ENCODE measurements around the gene RHOH. TPM values are rescaled to one million over a fixed set of nuclear protein-coding genes. Genes with fewer than 3 reads are reported as not detected.

The RHOH gene
- total and polyA plus RNA-seq, 10 of the 15 experiments (the other 5 are each of a cell fraction or from before 2014, with no cell fraction given), result 46.5 to 120 (median 57.9) TPM

- intact Hi-C loops (cut with micrococcal nuclease; ENCODE audit: unreplicated experiment) (loop anchor here (2.0 kb wide), 1 partner anchor 63 kb away; no protein-coding TSS in a partner anchor), in situ Hi-C loops (cut with MboI) (no loop called here)
- no peaks in the 10 kb centered on the region for H3K9me3 ChIP-seq (replicated peaks; ENCODE audit: control insufficient read depth, insufficient read depth, low read length)
- no peak for FAIRE-seq
- H3K9ac ChIP-seq (ENCODE audit: control insufficient read depth, insufficient read depth, low read length), result no peak overlapping the region
- SMC1A ChIA-PET (ENCODE audit: uncharacterized antibody, unreplicated experiment), result interaction anchor here (1.5 kb wide), 1 partner anchor 62 kb away, joined by 4 read pairs; no protein-coding TSS in a partner anchor
- ATAC-seq, result peak; percentile 23
- DNase-seq (ENCODE audit: low read depth, low spot score), result no peak
- H4K20me1 ChIP-seq (ENCODE audit: control insufficient read depth, insufficient read depth), result peaks cover 11% of the 10 kb centered on the region
- no peak overlapping the region for H2AFZ ChIP-seq (ENCODE audit: control insufficient read depth, low read depth, low read length)
- no peak overlapping the region for H3K4me2 ChIP-seq (ENCODE audit: control insufficient read depth, insufficient read depth)
- POLR2A ChIA-PET, result no interaction called here
- H3K27ac ChIP-seq (ENCODE audit: control insufficient read depth, insufficient read depth), result no peak overlapping the region
- TF ChIP-seq CUX1 (IDR thresholded peaks at IDR 0.05; ENCODE audit: insufficient replicate concordance, low read depth, low read length) (no peak), POLR2AphosphoS5 (IDR thresholded peaks at IDR 0.05; ENCODE audit: low read length) (peak; percentile 45; the same call in 1 of the 2 replicates), POLR2A (IDR thresholded peaks at IDR 0.05; ENCODE audit: low read depth, low read length) (peak; percentile 77), BCL3 (IDR thresholded peaks at IDR 0.05; ENCODE audit: borderline replicate concordance, insufficient read depth, low read depth, low read length, poor library complexity, severe bottlenecking) (peak; percentile 49), MLLT1 (IDR thresholded peaks at IDR 0.05) (no peak), PML (IDR thresholded peaks at IDR 0.05; ENCODE audit: low read length) (peak; percentile 36; the same call in 1 of the 2 replicates), ASH2L (IDR thresholded peaks at IDR 0.05; ENCODE audit: borderline replicate concordance, low read depth) (no peak), BACH1 (IDR thresholded peaks at IDR 0.05; ENCODE audit: borderline replicate concordance) (0 out of 2 replicates have a peak, but pooled peaks have one; percentile 0), POLR2AphosphoS2 (IDR thresholded peaks at IDR 0.05; ENCODE audit: low read depth, low read length) (peak; percentile 81), FOXM1 (IDR thresholded peaks at IDR 0.05; ENCODE audit: low read depth, low read length) (0 out of 2 replicates have a peak, but pooled peaks have one; percentile 4), RB1 (IDR thresholded peaks at IDR 0.05; ENCODE audit: borderline replicate concordance) (no peak)
- peaks cover 17% of the 10 kb centered on the region for H3K79me2 ChIP-seq (ENCODE audit: control insufficient read depth, insufficient read depth, low read length)
- BruUV-seq (replicated peaks), result TSS peak; percentile 21
- RAD21 ChIA-PET (ENCODE audit: unreplicated experiment), result interaction anchor here (1.4 to 1.6 kb wide), 2 partner anchors 34 to 61 kb away, joined by 3 to 4 read pairs; no protein-coding TSS in a partner anchor
- no peaks in the 10 kb centered on the region for H3K4me1 ChIP-seq (ENCODE audit: control insufficient read depth, insufficient read depth, low read length)
- 69% methylated on average over 9 of the region's 9 CpGs for WGBS (ENCODE audit: insufficient coverage, insufficient replicate concordance, low lambda C conversion rate, missing lambda C conversion rate)
- CTCF ChIA-PET, result interaction anchor here (1.1 to 1.4 kb wide), 2 partner anchors 53 to 62 kb away, joined by 3 to 5 read pairs; no protein-coding TSS in a partner anchor
- H3K36me3 ChIP-seq (ENCODE audit: control insufficient read depth in 2 of 2, insufficient read depth in 2 of 2, low read length in 1 of 2), result peaks cover 32 to 34% of the 10 kb centered on the region in 2 experiments
- H3K27me3 ChIP-seq (replicated peaks in 1 of 2; ENCODE audit: control insufficient read depth in 2 of 2, insufficient read depth in 2 of 2, low read length in 1 of 2), result no peaks in the 10 kb centered on the region
- H3K4me3 ChIP-seq, result no peak overlapping the region
Measured at GRCh38 chr4:40246011-40246900, 49.4 kb downstream of the RHOH start.

All from GM12878 (cell line).